Measurements from ENCODE around the gene KLHL10.
A peak's percentile ranks its signal among the peaks of the same experiment; 100 is the strongest.

DNA sequence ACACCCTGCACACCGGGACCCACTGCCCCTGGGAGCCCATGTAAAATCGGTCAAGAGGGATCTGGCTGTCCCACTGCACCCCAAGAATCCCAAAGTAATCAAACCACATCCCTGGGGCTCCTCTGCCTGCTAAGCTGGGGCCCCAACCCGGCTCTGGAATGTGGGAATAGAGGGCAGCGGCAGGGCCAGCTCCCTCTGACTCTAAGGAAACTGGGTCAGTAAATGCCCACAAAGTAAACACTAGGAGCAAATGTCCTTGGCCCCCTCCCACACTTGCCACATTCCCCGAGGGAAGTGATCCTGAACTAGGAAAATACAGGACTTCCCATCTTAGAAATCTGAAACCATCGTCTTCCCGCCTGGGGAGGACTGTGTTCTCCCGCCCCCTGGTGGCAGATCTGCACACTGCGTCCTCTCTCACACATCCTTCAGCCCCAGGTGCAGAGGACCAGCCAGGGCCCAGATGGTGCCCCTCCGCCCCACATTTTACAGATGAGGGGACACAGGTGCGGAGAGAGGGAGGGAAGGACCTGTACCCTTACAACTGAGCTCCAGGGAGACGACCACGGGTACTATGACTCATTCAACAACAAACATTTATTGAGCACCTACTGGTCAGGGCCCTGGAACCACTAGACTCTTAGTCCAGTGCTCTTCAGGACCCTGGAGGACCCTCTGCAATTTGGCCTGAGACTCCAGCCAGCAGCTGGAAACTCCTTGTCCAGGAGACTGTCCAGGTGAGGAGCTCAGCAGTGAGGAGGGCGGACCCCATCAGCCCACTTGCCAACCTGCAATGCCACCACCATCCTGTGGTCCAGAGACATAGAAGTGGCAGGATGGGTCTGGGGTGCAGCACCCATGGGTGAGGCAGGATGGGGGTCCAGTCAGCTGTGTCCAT lies 36.0 kb upstream of the KLHL10 start:
- TF ChIP-seq, protein P1, sequence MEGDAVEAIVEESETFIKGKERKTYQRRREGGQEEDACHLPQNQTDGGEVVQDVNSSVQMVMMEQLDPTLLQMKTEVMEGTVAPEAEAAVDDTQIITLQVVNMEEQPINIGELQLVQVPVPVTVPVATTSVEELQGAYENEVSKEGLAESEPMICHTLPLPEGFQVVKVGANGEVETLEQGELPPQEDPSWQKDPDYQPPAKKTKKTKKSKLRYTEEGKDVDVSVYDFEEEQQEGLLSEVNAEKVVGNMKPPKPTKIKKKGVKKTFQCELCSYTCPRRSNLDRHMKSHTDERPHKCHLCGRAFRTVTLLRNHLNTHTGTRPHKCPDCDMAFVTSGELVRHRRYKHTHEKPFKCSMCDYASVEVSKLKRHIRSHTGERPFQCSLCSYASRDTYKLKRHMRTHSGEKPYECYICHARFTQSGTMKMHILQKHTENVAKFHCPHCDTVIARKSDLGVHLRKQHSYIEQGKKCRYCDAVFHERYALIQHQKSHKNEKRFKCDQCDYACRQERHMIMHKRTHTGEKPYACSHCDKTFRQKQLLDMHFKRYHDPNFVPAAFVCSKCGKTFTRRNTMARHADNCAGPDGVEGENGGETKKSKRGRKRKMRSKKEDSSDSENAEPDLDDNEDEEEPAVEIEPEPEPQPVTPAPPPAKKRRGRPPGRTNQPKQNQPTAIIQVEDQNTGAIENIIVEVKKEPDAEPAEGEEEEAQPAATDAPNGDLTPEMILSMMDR (IDR thresholded peaks at IDR 0.05; ENCODE audit: low read length): peak; percentile 97
- TF ChIP-seq EZH2 (optimal IDR thresholded peaks at IDR 0.05; ENCODE audit: low read depth, low read length): no peak
